Activated CD4-positive, alpha-beta memory T cell treated with anti-CD3 and anti-CD28 coated beads for 36 hours (primary cell): ENCODE data around the gene TAF1B. TPM values are rescaled to one million over a fixed set of nuclear protein-coding genes. Genes with fewer than 3 reads are reported as not detected.

Source experiments
- CTCF ChIA-PET: fragments of 350-600 bp; sonication (Branson Sonifier 250); formaldehyde crosslinking; loops from one replicate; lab custom pipeline; 2021; ENCODE audit warnings: antibody characterized with exemption, inconsistent platforms; lab: Charles Lee
- POLR2A ChIA-PET: fragments of 350-600 bp; sonication (Branson Sonifier 250); formaldehyde crosslinking; loops from one replicate; lab custom pipeline; 2021; ENCODE audit warnings: antibody characterized with exemption; lab: Charles Lee
- DNase-seq: peaks from one replicate; pipeline ENCODE4 v3.0.0-alpha.2; 2020
- H3K27ac Mint-ChIP-seq: one replicate; pipeline ENCODE4 v1.8.0; 2021; ENCODE audit warnings: mixed read lengths
- H3K27me3 Mint-ChIP-seq: one replicate; pipeline ENCODE4 v1.8.0; 2021; ENCODE audit warnings: mixed read lengths
- H3K36me3 Mint-ChIP-seq: one replicate; pipeline ENCODE4 v1.8.0; 2021; ENCODE audit warnings: mixed read lengths
- H3K4me1 Mint-ChIP-seq: one replicate; pipeline ENCODE4 v1.8.0; 2021; ENCODE audit warnings: low read depth, mixed read lengths
- H3K4me3 Mint-ChIP-seq: one replicate; pipeline ENCODE4 v1.8.0; 2021; ENCODE audit warnings: mild to moderate bottlenecking, mixed read lengths
- H3K9me3 Mint-ChIP-seq: one replicate; pipeline ENCODE4 v1.8.0; 2021; ENCODE audit warnings: mixed read lengths
- intact Hi-C: fragments of 100-400 bp; cut with micrococcal nuclease; formaldehyde crosslinking; loops from one replicate; pipeline ENCODE4 v1.15.1; 2023
- total RNA-seq, 2 experiments: library from RNA; stranded (reverse); gene quantifications; one replicate each; pipeline ENCODE4 v1.2.3, GENCODE V29; 2021

TAF1B gene
- total RNA-seq, 2 experiments from 2014 or later = 32.6 TPM

- no peak for DNase-seq
- H3K4me1 Mint-ChIP-seq = peaks cover 25% of the 10 kb centered on the region
- intact Hi-C loops = no loop called here
- H3K27ac Mint-ChIP-seq = no peak overlapping the region
- no peak overlapping the region for H3K4me3 Mint-ChIP-seq
- H3K9me3 Mint-ChIP-seq = no peaks in the 10 kb centered on the region
- ChIA-PET POLR2A (no interaction called here), CTCF (interaction anchor here (2.9 to 3.1 kb wide), 2 partner anchors 82 to 96 kb away, joined by 11 to 14 read pairs; no protein-coding TSS in a partner anchor)
- H3K27me3 Mint-ChIP-seq = no peaks in the 10 kb centered on the region
- peaks cover 3% of the 10 kb centered on the region for H3K36me3 Mint-ChIP-seq
Observed at GRCh38 chr2:9895669-9896590, 52.7 kb downstream of the TAF1B start.

GRCh38 chr2:9897331-9897737 lies 54.1 kb downstream of the TAF1B start:
- DNase-seq = peak; percentile 89
- POLR2A ChIA-PET = interaction anchor here (1.3 kb wide), 1 partner anchor 54 kb away, joined by 4 read pairs; the partner anchor contains the start of gene TAF1B
- no peak overlapping the region for H3K4me3 Mint-ChIP-seq
- H3K27me3 Mint-ChIP-seq = no peaks in the 10 kb centered on the region
- no peaks in the 10 kb centered on the region for H3K9me3 Mint-ChIP-seq
- peaks cover 25% of the 10 kb centered on the region for H3K4me1 Mint-ChIP-seq
- intact Hi-C loops = loop anchor here (1.0 kb wide), 1 partner anchor 54 kb away; the partner anchor contains the start of gene TAF1B
- peaks cover 1% of the 10 kb centered on the region for H3K36me3 Mint-ChIP-seq
- CTCF ChIA-PET = interaction anchor here (0.6 to 2.9 kb wide), 3 partner anchors 84 to 97 kb away, joined by 3 to 11 read pairs (median 6); no protein-coding TSS in a partner anchor
- H3K27ac Mint-ChIP-seq = peak overlapping the region; percentile 58

GRCh38 chr2:9897846-9898245 lies 54.6 kb downstream of the TAF1B start:
- Mint-ChIP-seq H3K9me3 (no peaks in the 10 kb centered on the region), H3K4me1 (peaks cover 25% of the 10 kb centered on the region), H3K27me3 (no peaks in the 10 kb centered on the region), H3K27ac (peak overlapping the region; percentile 58), H3K4me3 (no peak overlapping the region), H3K36me3 (no peaks in the 10 kb centered on the region)
- intact Hi-C loops = loop anchor here (1.0 kb wide), 1 partner anchor 55 kb away; the partner anchor contains the start of gene TAF1B
- ChIA-PET CTCF (interaction anchor here (0.6 to 2.9 kb wide), 3 partner anchors 84 to 98 kb away, joined by 3 to 11 read pairs (median 6); no protein-coding TSS in a partner anchor), POLR2A (interaction anchor here (1.3 kb wide), 1 partner anchor 55 kb away, joined by 4 read pairs; the partner anchor contains the start of gene TAF1B)
- DNase-seq = no peak

- H3K4me3 Mint-ChIP-seq = no peak overlapping the region
- DNase-seq = no peak
- intact Hi-C loops = no loop called here
- H3K4me1 Mint-ChIP-seq = no peaks in the 10 kb centered on the region
- peaks cover 2% of the 10 kb centered on the region for H3K36me3 Mint-ChIP-seq
- CTCF ChIA-PET = no interaction called here
- no peaks in the 10 kb centered on the region for H3K27me3 Mint-ChIP-seq
- POLR2A ChIA-PET = no interaction called here
- H3K9me3 Mint-ChIP-seq = no peaks in the 10 kb centered on the region
- H3K27ac Mint-ChIP-seq = no peak overlapping the region
Observed at GRCh38 chr2:9905413-9905812, 62.1 kb downstream of the TAF1B start.

- intact Hi-C loops = no loop called here
- CTCF ChIA-PET = interaction anchor here (1.2 kb wide), 1 partner anchor 94 kb away, joined by 4 read pairs; no protein-coding TSS in a partner anchor
- POLR2A ChIA-PET = no interaction called here
- Mint-ChIP-seq H3K27me3 (no peaks in the 10 kb centered on the region), H3K4me3 (no peak overlapping the region), H3K9me3 (no peaks in the 10 kb centered on the region), H3K36me3 (peaks cover 4% of the 10 kb centered on the region), H3K4me1 (no peaks in the 10 kb centered on the region), H3K27ac (no peak overlapping the region)
- DNase-seq = no peak
Observed at GRCh38 chr2:9907402-9907801, 64.1 kb downstream of the TAF1B start.

GRCh38 chr2:9908639-9909038 lies 65.4 kb downstream of the TAF1B start:
- H3K4me3 Mint-ChIP-seq = no peak overlapping the region
- no peak overlapping the region for H3K27ac Mint-ChIP-seq
- H3K27me3 Mint-ChIP-seq = no peaks in the 10 kb centered on the region

GRCh38 chr2:9909106-9909505 lies 65.8 kb downstream of the TAF1B start:
- intact Hi-C loops = no loop called here
- no peaks in the 10 kb centered on the region for H3K9me3 Mint-ChIP-seq
- CTCF ChIA-PET = interaction anchor here (1.2 to 1.4 kb wide), 2 partner anchors 10 to 75 kb away, joined by 3 to 4 read pairs; no protein-coding TSS in a partner anchor
- H3K36me3 Mint-ChIP-seq = peaks cover 11% of the 10 kb centered on the region
- POLR2A ChIA-PET = no interaction called here
- H3K4me3 Mint-ChIP-seq = no peak overlapping the region
- H3K4me1 Mint-ChIP-seq = peaks cover 2% of the 10 kb centered on the region
- DNase-seq = no peak
- no peaks in the 10 kb centered on the region for H3K27me3 Mint-ChIP-seq
- no peak overlapping the region for H3K27ac Mint-ChIP-seq

More at GRCh38 chr2:9908639-9909038, 65.4 kb downstream of the TAF1B start:
- ChIA-PET CTCF (no interaction called here), POLR2A (no interaction called here)
- Mint-ChIP-seq H3K9me3 (no peaks in the 10 kb centered on the region), H3K36me3 (peaks cover 7% of the 10 kb centered on the region), H3K4me1 (no peaks in the 10 kb centered on the region)
- intact Hi-C loops = no loop called here
- DNase-seq = no peak

GRCh38 chr2:9910699-9911098 lies 67.4 kb downstream of the TAF1B start:
- Mint-ChIP-seq H3K27me3 (no peaks in the 10 kb centered on the region), H3K9me3 (no peaks in the 10 kb centered on the region), H3K27ac (no peak overlapping the region), H3K4me3 (no peak overlapping the region), H3K36me3 (peaks cover 14% of the 10 kb centered on the region), H3K4me1 (peaks cover 10% of the 10 kb centered on the region)
- intact Hi-C loops = no loop called here
- no peak for DNase-seq
- CTCF ChIA-PET = interaction anchor here (1.4 kb wide), 1 partner anchor 74 kb away, joined by 4 read pairs; no protein-coding TSS in a partner anchor
- POLR2A ChIA-PET = no interaction called here

- H3K4me3 Mint-ChIP-seq = no peak overlapping the region
- DNase-seq = no peak
- no peaks in the 10 kb centered on the region for H3K27me3 Mint-ChIP-seq
- intact Hi-C loops = no loop called here
- CTCF ChIA-PET = no interaction called here
- no peaks in the 10 kb centered on the region for H3K9me3 Mint-ChIP-seq
- peaks cover 10% of the 10 kb centered on the region for H3K4me1 Mint-ChIP-seq
- no peak overlapping the region for H3K27ac Mint-ChIP-seq
- POLR2A ChIA-PET = no interaction called here
- H3K36me3 Mint-ChIP-seq = peaks cover 18% of the 10 kb centered on the region
Observed at GRCh38 chr2:9912468-9912867, 69.2 kb downstream of the TAF1B start.

GRCh38 chr2:9914384-9915065 lies 71.3 kb downstream of the TAF1B start:
- Mint-ChIP-seq H3K9me3 (no peaks in the 10 kb centered on the region), H3K4me3 (no peak overlapping the region), H3K27me3 (no peaks in the 10 kb centered on the region), H3K4me1 (peaks cover 10% of the 10 kb centered on the region), H3K27ac (no peak overlapping the region), H3K36me3 (peaks cover 18% of the 10 kb centered on the region)
- DNase-seq = peak; percentile 83
- CTCF ChIA-PET = interaction anchor here (0.8 to 3.7 kb wide), 11 partner anchors 11 to 144 kb away, joined by 3 to 49 read pairs (median 5); partner anchors contain the start of gene TAF1B
- POLR2A ChIA-PET = interaction anchor here (1.5 kb wide), 1 partner anchor 72 kb away, joined by 5 read pairs; the partner anchor contains the start of gene TAF1B
- intact Hi-C loops = loop anchor here (1.0 to 2.0 kb wide), 2 partner anchors 71 to 100 kb away; partner anchors contain the start of gene TAF1B

- CTCF ChIA-PET = interaction anchor here (0.9 kb wide), 1 partner anchor 105 kb away, joined by 4 read pairs; no protein-coding TSS in a partner anchor
Observed at GRCh38 chr2:9918275-9918674, 75.0 kb downstream of the TAF1B start.

More at GRCh38 chr2:9918275-9918674, 75.0 kb downstream of the TAF1B start:
- Mint-ChIP-seq H3K9me3 (no peaks in the 10 kb centered on the region), H3K4me1 (peaks cover 10% of the 10 kb centered on the region), H3K27me3 (no peaks in the 10 kb centered on the region), H3K36me3 (peaks cover 21% of the 10 kb centered on the region), H3K4me3 (no peak overlapping the region), H3K27ac (no peak overlapping the region)
- POLR2A ChIA-PET = no interaction called here
- DNase-seq = no peak
- intact Hi-C loops = no loop called here
